Upper lobe of right lung (tissue), 1 donor: ENCODE results near the gene BASP1. TPM values are rescaled to one million over a fixed set of nuclear protein-coding genes. Genes with fewer than 3 reads are reported as not detected.

Source experiments
- ATAC-seq: fragments of 200-7000 bp; cut with Tn5 transposase; one replicate; pipeline ENCODE4 v1.9.1; 2020; ENCODE audit warnings: mild to moderate bottlenecking, moderate library complexity
- DNase-seq: peaks from one replicate; pipeline ENCODE4 v3.0.0-alpha.2; 2020
- H3K27ac ChIP-seq: fragments of 200-600 bp; one replicate; pipeline ENCODE4 v1.8.0; 2022
- H3K27me3 ChIP-seq: fragments of 200-600 bp; one replicate; pipeline ENCODE4 v1.8.0; 2022; ENCODE audit warnings: mild to moderate bottlenecking
- H3K36me3 ChIP-seq: fragments of 200-600 bp; one replicate; pipeline ENCODE4 v1.8.0; 2022
- H3K4me1 ChIP-seq: fragments of 200-600 bp; one replicate; pipeline ENCODE4 v1.8.0; 2022
- H3K4me3 ChIP-seq: fragments of 200-600 bp; one replicate; pipeline ENCODE4 v1.8.0; 2022; ENCODE audit warnings: mild to moderate bottlenecking
- H3K9me3 ChIP-seq: fragments of 200-600 bp; one replicate; pipeline ENCODE4 v1.8.0; 2022
- intact Hi-C: fragments of 100-400 bp; cut with DNase I; formaldehyde crosslinking; loops from one replicate; pipeline ENCODE4 v1.11.0; 2022
- total RNA-seq: library from RNA; stranded (reverse); fragmentation: NEBNext Ultra II Directional; extraction: Animal tissue kit (Norgen Biotek cat#: 25700); gene quantifications from one replicate; pipeline ENCODE4 v1.2.1, GENCODE V29; 2021
- TF ChIP-seq, protein P1 (sequence below): fragments of 200-600 bp; IDR thresholded peaks from one replicate; pipeline ENCODE4 v1.8.0; 2022; ENCODE audit warnings: antibody characterized with exemption
- donor health status: DM: no; HTN: yes; CAD: no; lungs with severe emphysema.

The BASP1 gene
- total RNA-seq, 1 donor from 2014 or later: 31.1 TPM

DNA sequence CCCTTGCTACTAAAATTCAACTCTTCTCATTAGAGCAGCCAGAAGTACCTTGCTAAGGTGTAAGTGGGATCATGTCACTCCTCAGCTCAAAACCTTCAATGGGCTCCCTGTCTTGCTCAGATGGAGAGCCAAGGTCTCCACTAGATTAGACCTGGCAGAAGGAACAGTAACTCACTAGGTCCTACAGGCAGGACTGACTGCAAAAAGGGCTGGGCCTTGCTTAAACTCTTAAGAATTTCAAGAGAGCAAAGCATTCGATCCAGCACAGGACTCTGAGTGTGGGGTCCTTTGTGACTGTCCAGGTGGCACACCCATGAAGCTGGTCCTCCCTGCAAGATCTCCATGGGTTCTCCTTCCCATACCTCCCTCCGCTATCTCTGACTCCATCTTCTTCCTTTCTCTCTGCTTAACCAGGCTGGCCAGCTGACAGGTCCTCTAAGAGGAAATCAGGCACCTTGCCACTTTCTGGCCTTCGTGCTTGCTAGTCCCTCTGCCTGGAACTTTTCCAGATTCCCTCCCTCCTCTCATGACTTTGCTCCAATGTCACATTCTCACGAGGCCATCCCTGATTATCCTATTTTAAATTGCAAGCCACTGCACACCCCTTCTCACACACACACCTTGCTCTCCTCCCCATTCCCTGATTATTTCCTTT is 70.2 kb downstream of the BASP1 start:
- no peaks in the 10 kb centered on the region for H3K36me3 ChIP-seq
- TF ChIP-seq, protein P1, sequence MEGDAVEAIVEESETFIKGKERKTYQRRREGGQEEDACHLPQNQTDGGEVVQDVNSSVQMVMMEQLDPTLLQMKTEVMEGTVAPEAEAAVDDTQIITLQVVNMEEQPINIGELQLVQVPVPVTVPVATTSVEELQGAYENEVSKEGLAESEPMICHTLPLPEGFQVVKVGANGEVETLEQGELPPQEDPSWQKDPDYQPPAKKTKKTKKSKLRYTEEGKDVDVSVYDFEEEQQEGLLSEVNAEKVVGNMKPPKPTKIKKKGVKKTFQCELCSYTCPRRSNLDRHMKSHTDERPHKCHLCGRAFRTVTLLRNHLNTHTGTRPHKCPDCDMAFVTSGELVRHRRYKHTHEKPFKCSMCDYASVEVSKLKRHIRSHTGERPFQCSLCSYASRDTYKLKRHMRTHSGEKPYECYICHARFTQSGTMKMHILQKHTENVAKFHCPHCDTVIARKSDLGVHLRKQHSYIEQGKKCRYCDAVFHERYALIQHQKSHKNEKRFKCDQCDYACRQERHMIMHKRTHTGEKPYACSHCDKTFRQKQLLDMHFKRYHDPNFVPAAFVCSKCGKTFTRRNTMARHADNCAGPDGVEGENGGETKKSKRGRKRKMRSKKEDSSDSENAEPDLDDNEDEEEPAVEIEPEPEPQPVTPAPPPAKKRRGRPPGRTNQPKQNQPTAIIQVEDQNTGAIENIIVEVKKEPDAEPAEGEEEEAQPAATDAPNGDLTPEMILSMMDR: no peak
- no peaks in the 10 kb centered on the region for H3K4me1 ChIP-seq
- no peaks in the 10 kb centered on the region for H3K27me3 ChIP-seq
- no peak overlapping the region for H3K27ac ChIP-seq
- no peak for ATAC-seq
- DNase-seq: no peak
- no peaks in the 10 kb centered on the region for H3K9me3 ChIP-seq
- H3K4me3 ChIP-seq: no peak overlapping the region
- intact Hi-C loops: no loop called here

GRCh38 chr5:17288570-17288969 is 71.1 kb downstream of the BASP1 start:
- Histone ChIP-seq H3K9me3 (no peaks in the 10 kb centered on the region), H3K36me3 (no peaks in the 10 kb centered on the region), H3K27me3 (no peaks in the 10 kb centered on the region), H3K4me3 (no peak overlapping the region), H3K27ac (no peak overlapping the region), H3K4me1 (no peaks in the 10 kb centered on the region)
- no peak for DNase-seq
- intact Hi-C loops: no loop called here
- no peak for ATAC-seq
- TF ChIP-seq, protein P1: no peak

- TF ChIP-seq, protein P1: no peak
- H3K9me3 ChIP-seq: no peaks in the 10 kb centered on the region
- H3K27ac ChIP-seq: no peak overlapping the region
- no peak overlapping the region for H3K4me3 ChIP-seq
- no peaks in the 10 kb centered on the region for H3K4me1 ChIP-seq
- no peak for ATAC-seq
- no peak for DNase-seq
- H3K36me3 ChIP-seq: no peaks in the 10 kb centered on the region
- intact Hi-C loops: no loop called here
- no peaks in the 10 kb centered on the region for H3K27me3 ChIP-seq
Measured at GRCh38 chr5:17289681-17290539, 72.5 kb downstream of the BASP1 start.

- no peaks in the 10 kb centered on the region for H3K36me3 ChIP-seq
- TF ChIP-seq, protein P1: no peak
- no peaks in the 10 kb centered on the region for H3K9me3 ChIP-seq
- no peaks in the 10 kb centered on the region for H3K27me3 ChIP-seq
- no peak for DNase-seq
- no peak overlapping the region for H3K27ac ChIP-seq
- no peaks in the 10 kb centered on the region for H3K4me1 ChIP-seq
- ATAC-seq: peak; percentile 39
- H3K4me3 ChIP-seq: no peak overlapping the region
- intact Hi-C loops: no loop called here
Measured at GRCh38 chr5:17290540-17290974, 73.1 kb downstream of the BASP1 start.

GRCh38 chr5:17292434-17293015 is 75.1 kb downstream of the BASP1 start:
- ATAC-seq: no peak
- H3K27ac ChIP-seq: no peak overlapping the region
- intact Hi-C loops: no loop called here

More at GRCh38 chr5:17292434-17293015, 75.1 kb downstream of the BASP1 start:
- no peaks in the 10 kb centered on the region for H3K36me3 ChIP-seq
- TF ChIP-seq, protein P1: no peak
- no peak overlapping the region for H3K4me3 ChIP-seq
- H3K4me1 ChIP-seq: no peaks in the 10 kb centered on the region
- no peaks in the 10 kb centered on the region for H3K9me3 ChIP-seq
- DNase-seq: no peak
- no peaks in the 10 kb centered on the region for H3K27me3 ChIP-seq
